NOMO-1 (cell line): ENCODE measurements around the gene PSMB7.
A peak's percentile ranks its signal among the peaks of the same experiment; 100 is the strongest.

ENCODE experiments used
- DNase-seq, 2 experiments: peaks; one replicate each; lab custom pipeline; 2025; ENCODE audit not compliant: unreplicated experiment in 2 of 2; lab: John Stamatoyannopoulos, UW

The PSMB7 gene

GRCh38 chr9:124329206-124329792, 85.9 kb downstream of the PSMB7 start:
- no peak for DNase-seq

GRCh38 chr9:124328285-124328684, 87.0 kb downstream of the PSMB7 start:
- DNase-seq, result no peak

- DNase-seq, result no peak
Observed at GRCh38 chr9:124327491-124327890, 87.8 kb downstream of the PSMB7 start.

- DNase-seq, result no peak
Observed at GRCh38 chr9:124326378-124326777, 88.9 kb downstream of the PSMB7 start.

- DNase-seq, result no peak
Observed at GRCh38 chr9:124325816-124326215, 89.4 kb downstream of the PSMB7 start.

GRCh38 chr9:124323904-124324303, 91.3 kb downstream of the PSMB7 start:
- DNase-seq, result no peak

GRCh38 chr9:124322618-124323432, 92.4 kb downstream of the PSMB7 start:
- DNase-seq, result peak; percentile 71 to 72

- DNase-seq, result no peak
Observed at GRCh38 chr9:124321935-124322334, 93.3 kb downstream of the PSMB7 start.

GRCh38 chr9:124321416-124321815, 93.8 kb downstream of the PSMB7 start:
- DNase-seq, result no peak

- DNase-seq, result peak; percentile 15 to 16
Observed at GRCh38 chr9:124320062-124320973, 94.9 kb downstream of the PSMB7 start.

GRCh38 chr9:124315882-124316281, 99.4 kb downstream of the PSMB7 start:
- DNase-seq, result no peak

- no peak for DNase-seq
Observed at GRCh38 chr9:124313940-124314339, 101.3 kb downstream of the PSMB7 start.

GRCh38 chr9:124312290-124313265, 102.7 kb downstream of the PSMB7 start:
- DNase-seq, result no peak

- no peak for DNase-seq
Observed at GRCh38 chr9:124311283-124311682, 104.0 kb downstream of the PSMB7 start.

- no peak for DNase-seq
Observed at GRCh38 chr9:124309667-124310084, 105.6 kb downstream of the PSMB7 start.

- DNase-seq, result no peak
Observed at GRCh38 chr9:124308606-124309491, 106.4 kb downstream of the PSMB7 start.

- DNase-seq, result no peak
Observed at GRCh38 chr9:124307379-124308030, 107.7 kb downstream of the PSMB7 start.

- DNase-seq, result no peak
Observed at GRCh38 chr9:124306098-124306735, 109.0 kb downstream of the PSMB7 start.
